Lower leg skin (tissue), 4 donors: ENCODE data around the gene C17orf67. TPM values are rescaled to one million over a fixed set of nuclear protein-coding genes. Genes with fewer than 3 reads are reported as not detected.

ENCODE experiments used
- DNase-seq, 2 donors: peaks; one replicate each; pipeline ENCODE4 v3.0.0-alpha.2; 2019; ENCODE audit warnings: low spot score in 2 of 2
- H3K4me3 ChIP-seq: fragments of 200-600 bp; sonication (generic); 2 replicates; pipeline ENCODE4 v1.5.1; 2017; ENCODE audit warnings: mild to moderate bottlenecking, low read depth; ENCODE audit not compliant: poor library complexity, severe bottlenecking
- CTCF ChIP-seq, 3 donors: fragments of 450-650 bp; IDR thresholded peaks; one replicate each; pipeline ENCODE4 v1.5.1; 2016; ENCODE audit warnings: antibody characterized with exemption in 3 of 3, mild to moderate bottlenecking in 3 of 3, moderate library complexity in 2 of 3
- POLR2A ChIP-seq, 2 donors: fragments of 450-650 bp; IDR thresholded peaks; one replicate each; pipeline ENCODE4 v1.6.1; 2016 to 2017; ENCODE audit warnings: antibody characterized with exemption in 2 of 2, mild to moderate bottlenecking in 1 of 2, moderate library complexity in 1 of 2
- WGBS, 2 donors: methylation state at CpG; one replicate each; pipeline ENCODE4 v1.1.5; 2018; 5-methylcytosine and 5-hydroxymethylcytosine counted together
- intact Hi-C: fragments of 100-400 bp; cut with DNase I; formaldehyde crosslinking; loops from one replicate; pipeline ENCODE4 v1.15.0; 2023; ENCODE audit warnings: low total_unique reads
- total RNA-seq, 4 donors: library from RNA; depleted of rRNA; stranded (reverse); fragments of >200 nt; gene quantifications; one replicate each; pipeline ENCODE4 v1.1.0, GENCODE V29; 2016

Gene C17orf67
- total RNA-seq, 4 donors from 2014 or later = 0.58 to 1.2 (median 0.88) TPM; not detected in 1

- 60 to 64% methylated on average over 6 of the region's 6 CpGs for WGBS, 2 donors
- TF ChIP-seq POLR2A (IDR thresholded peaks at IDR 0.05) (no peak), CTCF (IDR thresholded peaks at IDR 0.05) (no peak)
- no peak for DNase-seq
- H3K4me3 ChIP-seq = no peak overlapping the region
- intact Hi-C loops = no loop called here
These were observed 82.5 kb downstream of the C17orf67 start for GRCh38 chr17:56751145-56751738.

- DNase-seq = no peak
- WGBS, 2 donors = 73 to 88% methylated on average over 7 of the region's 7 CpGs
- no peak overlapping the region for H3K4me3 ChIP-seq
- TF ChIP-seq CTCF (IDR thresholded peaks at IDR 0.05) (no peak), POLR2A (IDR thresholded peaks at IDR 0.05) (no peak)
- intact Hi-C loops = no loop called here
These were observed 89.0 kb downstream of the C17orf67 start for GRCh38 chr17:56744721-56745120.

- intact Hi-C loops = no loop called here
- DNase-seq = no peak
- no peak overlapping the region for H3K4me3 ChIP-seq
- 60 to 72% methylated on average over 4 of the region's 4 CpGs for WGBS, 2 donors
- TF ChIP-seq CTCF (IDR thresholded peaks at IDR 0.05) = no peak
- no peak for TF ChIP-seq POLR2A (IDR thresholded peaks at IDR 0.05)
These were observed 91.1 kb downstream of the C17orf67 start for GRCh38 chr17:56742601-56743000.

Other genes with a start within 250 kb of the C17orf67 start
- under 1 TPM in 3 of 4 donors, not detected in 1; 0.30 to 0.78 (median 0.52) TPM for gene NOG, start 240.2 kb downstream of the C17orf67 start, total RNA-seq
- 1 to 10 TPM; 2.5 to 5.7 (median 3.2) TPM for gene DGKE, start 231 bp upstream of the C17orf67 start, total RNA-seq
- 10 to 100 TPM; 28.5 to 37.9 (median 34.5) TPM for gene TRIM25, start 80.1 kb upstream of the C17orf67 start, total RNA-seq
- gene COIL, start 127.1 kb upstream of the C17orf67 start, total RNA-seq = 10 to 100 TPM; 11.5 to 17.3 (median 13.5) TPM
- 100 to 1,000 TPM in 2 of 4 donors, 10 to 100 TPM in 2; 88.3 to 173 (median 126) TPM for gene SCPEP1, start 144.2 kb upstream of the C17orf67 start, total RNA-seq